Adrenal gland (tissue), 12 donors: ENCODE results near the gene FUT6. TPM values are rescaled to one million over a fixed set of nuclear protein-coding genes. Genes with fewer than 3 reads are reported as not detected.

ENCODE experiments used
- DNase-seq, 7 donors: peaks; one replicate each; pipeline ENCODE4 v3.0.0-alpha.2; 2019 to 2020
- H3K27ac ChIP-seq, 5 donors: fragments of 200-600 bp; sonication (generic) in 4 of 5; 1 replicate in 3 of 5; 2 replicates in 2 of 5; pipeline versions ENCODE4 v1.5.1 to v1.8.0; 2016 to 2020; ENCODE audit warnings: mild to moderate bottlenecking in 1 of 5
- H3K27me3 ChIP-seq: fragments of 200-600 bp; 2 replicates; pipeline ENCODE4 v1.8.0; 2021
- H3K36me3 ChIP-seq, 2 donors: fragments of 200-600 bp; replicated peaks in 1 of 2; 1 replicate in 1 of 2; 2 replicates in 1 of 2; pipeline versions ENCODE4 v1.5.1 to v1.8.0; 2018 to 2022
- H3K4me1 ChIP-seq, 2 donors: fragments of 200-600 bp; replicated peaks in 1 of 2; 1 replicate in 1 of 2; 2 replicates in 1 of 2; pipeline versions ENCODE4 v1.5.1 to v1.8.0; 2018 to 2021
- H3K4me3 ChIP-seq, 4 donors: fragments of 200-600 bp; sonication (generic) in 3 of 4; one replicate each; pipeline ENCODE4 v1.5.1; 2016 to 2018
- H3K9me3 ChIP-seq, 3 donors: fragments of 200-600 bp; sonication (generic) in 1 of 3; replicated peaks in 1 of 3; 1 replicate in 2 of 3; 2 replicates in 1 of 3; pipeline versions ENCODE4 v1.5.1 to v1.8.0; 2016 to 2021
- CTCF ChIP-seq, 6 experiments: fragments of 450-650 bp in 4 of 6; fragments of 200-600 bp in 2 of 6; sonication (generic) in 1 of 6; IDR thresholded peaks; 1 replicate in 5 of 6; 2 replicates in 1 of 6; pipeline versions ENCODE4 v1.5.1 to v1.8.0; 2016 to 2021; ENCODE audit warnings: antibody characterized with exemption in 6 of 6, mild to moderate bottlenecking in 2 of 6, moderate library complexity in 1 of 6
- POLR2A ChIP-seq, 2 donors: fragments of 450-650 bp; IDR thresholded peaks; one replicate each; pipeline ENCODE4 v1.6.1; 2017; ENCODE audit warnings: antibody characterized with exemption in 2 of 2, mild to moderate bottlenecking in 2 of 2, moderate library complexity in 1 of 2
- WGBS, 4 donors: extraction: QIAGEN DNeasy Blood & Tissue Kit in 2 of 4; methylation state at CpG; one replicate each; pipeline versions ENCODE4 v1.1.5 to v1.1.7; 2013 to 2017; 5-methylcytosine and 5-hydroxymethylcytosine counted together
- intact Hi-C, 2 donors: fragments of 100-400 bp; cut with DNase I; formaldehyde crosslinking; loops; one replicate each; pipeline versions ENCODE4 v1.14.1 to v1.15.0; 2022 to 2023
- polyA plus RNA-seq, 3 donors: library from polyadenylated mRNA; stranded (reverse); fragments of 200-250 nt in 2 of 3; fragments of 350-450 nt in 1 of 3; fragmentation: Illumina TruSeq in 1 of 3; extraction: RNeasy Lipid Tissue Mini Kit (QIAGEN cat#74804) in 1 of 3; gene quantifications; one replicate each; pipeline ENCODE4 v1.2.3, GENCODE V29; 2013 to 2014
- total RNA-seq, 9 donors: library from RNA; depleted of rRNA in 4 of 9; stranded (reverse); fragments of >200 nt in 4 of 9; fragments of 120-200 nt in 1 of 9; fragmentation: NEBNext Ultra II Directional in 1 of 9; extraction: Animal tissue kit (Norgen Biotek cat#: 25700) in 1 of 9; gene quantifications; one replicate each; pipeline versions ENCODE4 v1.1.0 to v1.2.4, GENCODE V29; 2013 to 2023
- donor health status: healthy with polysubstance abuse.
- donor health status: Bipolar disorder and iron deficiency.
- donor health status: DM: yes; HTN: yes; CAD: no.
- donor health status: DM: no; HTN: no; CAD: no.
- donor health status: DM: no; HTN: no; CAD: no.
- donor health status: DM: yes; HTN: yes; CAD: no.

FUT6 gene
- total and polyA plus RNA-seq, 12 donors = 0.03 TPM; not detected in 11

- WGBS, 4 donors = 18 to 37% (median 24%) methylated on average over 12 to 33 of the region's 33 CpGs
- peak in 2 of 7 donors; percentile 43 to 52 for DNase-seq
- no peak for TF ChIP-seq CTCF (IDR thresholded peaks at IDR 0.05)
- TF ChIP-seq POLR2A (IDR thresholded peaks at IDR 0.05) = no peak
- Histone ChIP-seq H3K27ac (no peak overlapping the region), H3K27me3 (no peaks in the 10 kb centered on the region), H3K36me3 (no peaks in the 10 kb centered on the region), H3K4me1 (peaks cover 37 to 42% of the 10 kb centered on the region in 2 donors), H3K9me3 (no peaks in the 10 kb centered on the region), H3K4me3 (no peak overlapping the region)
- intact Hi-C loops = loop anchor here in 1 of 2 donors (10.0 kb wide), 1 partner anchor 213 kb away; no protein-coding TSS in a partner anchor
These were observed 37.5 kb downstream of the FUT6 start for GRCh38 chr19:5801796-5802619.

- peak in 1 of 2 donors; percentile 11 for TF ChIP-seq POLR2A (IDR thresholded peaks at IDR 0.05)
- no peak for TF ChIP-seq CTCF (IDR thresholded peaks at IDR 0.05)
- 41 to 59% (median 45%) methylated on average over 10 to 17 of the region's 17 CpGs for whole genome bisulfite sequencing, 4 donors
- intact Hi-C loops = loop anchor here in 1 of 2 donors (10.0 kb wide), 1 partner anchor 214 kb away; no protein-coding TSS in a partner anchor
- H3K9me3 ChIP-seq = no peaks in the 10 kb centered on the region
- DNase-seq = peak in 5 of 7 donors; percentile 57 to 79 (median 70)
- H3K4me3 ChIP-seq = no peak overlapping the region
- H3K27ac ChIP-seq = peak overlapping the region in 4 of 5 donors; percentile 16 to 80 (median 62)
- H3K4me1 ChIP-seq = peaks cover 35 to 37% of the 10 kb centered on the region in 2 donors
- no peaks in the 10 kb centered on the region for H3K27me3 ChIP-seq
- H3K36me3 ChIP-seq = no peaks in the 10 kb centered on the region
These were observed 38.9 kb downstream of the FUT6 start for GRCh38 chr19:5800361-5801270.

- Histone ChIP-seq H3K27ac (peak overlapping the region in 4 of 5 donors; percentile 48 to 80 (median 62)), H3K27me3 (no peaks in the 10 kb centered on the region), H3K9me3 (no peaks in the 10 kb centered on the region), H3K36me3 (no peaks in the 10 kb centered on the region), H3K4me3 (no peak overlapping the region), H3K4me1 (peaks cover 33 to 36% of the 10 kb centered on the region in 2 donors)
- 47 to 61% (median 51%) methylated on average over 26 to 37 of the region's 37 CpGs for WGBS, 4 donors
- intact Hi-C loops = loop anchor here in 1 of 2 donors (10.0 kb wide), 1 partner anchor 215 kb away; no protein-coding TSS in a partner anchor
- peak in 6 of 7 donors; percentile 77 to 89 (median 84) for DNase-seq
- TF ChIP-seq POLR2A (IDR thresholded peaks at IDR 0.05) = peak in 1 of 2 donors; percentile 18
- TF ChIP-seq CTCF (IDR thresholded peaks at IDR 0.05) = no peak
These were observed 40.0 kb downstream of the FUT6 start for GRCh38 chr19:5799247-5800241.
